Right lobe of liver (tissue), 6 donors: ENCODE results near the gene ANKRD11. TPM values are rescaled to one million over a fixed set of nuclear protein-coding genes. Genes with fewer than 3 reads are reported as not detected.

ENCODE experiments used
- ATAC-seq, 4 donors: fragments of 200-7000 bp; cut with Tn5 transposase; one replicate each; pipeline ENCODE4 v1.9.1; 2020; ENCODE audit warnings: mild to moderate bottlenecking in 4 of 4, moderate library complexity in 4 of 4
- DNase-seq, 3 donors: peaks; one replicate each; pipeline ENCODE4 v3.0.0-alpha.2; 2020
- H3K27ac ChIP-seq, 3 donors: fragments of 200-600 bp; one replicate each; pipeline ENCODE4 v1.8.0; 2022
- H3K27me3 ChIP-seq, 2 donors: fragments of 200-600 bp; one replicate each; pipeline ENCODE4 v1.8.0; 2022
- H3K36me3 ChIP-seq, 4 donors: fragments of 200-600 bp; sonication (generic) in 1 of 4; one replicate each; pipeline versions ENCODE4 v1.5.1 to v1.8.0; 2017 to 2022; ENCODE audit warnings: control low read depth in 1 of 4
- H3K4me1 ChIP-seq, 4 donors: fragments of 200-600 bp; sonication (generic) in 1 of 4; one replicate each; pipeline versions ENCODE4 v1.5.1 to v1.8.0; 2017 to 2022; ENCODE audit warnings: control low read depth in 1 of 4
- H3K4me3 ChIP-seq, 3 donors: fragments of 200-600 bp; one replicate each; pipeline ENCODE4 v1.8.0; 2022
- H3K9me3 ChIP-seq, 4 donors: fragments of 200-600 bp; sonication (generic) in 1 of 4; one replicate each; pipeline versions ENCODE4 v1.5.1 to v1.8.0; 2017 to 2022; ENCODE audit warnings: control low read depth in 1 of 4
- POLR2A ChIP-seq: fragments of 450-650 bp; IDR thresholded peaks from one replicate; pipeline ENCODE4 v1.6.1; 2017; ENCODE audit warnings: antibody characterized with exemption, mild to moderate bottlenecking
- WGBS: methylation state at CpG from one replicate; pipeline ENCODE4 v1.1.6; 2018; ENCODE audit warnings: low coverage, low lambda C conversion rate; ENCODE audit not compliant: insufficient coverage; ENCODE audit errors: missing lambda C conversion rate; 5-methylcytosine and 5-hydroxymethylcytosine counted together
- intact Hi-C, 2 donors: fragments of 100-400 bp; cut with DNase I; formaldehyde crosslinking; loops; one replicate each; pipeline versions ENCODE4 v1.11.2 to v1.14.1; 2022
- total RNA-seq, 6 experiments: library from RNA; depleted of rRNA in 2 of 6; stranded (reverse); fragments of >200 nt in 2 of 6; fragmentation: NEBNext Ultra II Directional in 3 of 6; extraction: Animal tissue kit (Norgen Biotek cat#: 25700) in 3 of 6; gene quantifications; one replicate each; pipeline versions ENCODE4 v1.1.0 to v1.2.4, GENCODE V29; 2016 to 2023
- TF ChIP-seq, protein P1 (sequence below), 4 donors: fragments of 200-600 bp in 3 of 4; fragments of 450-650 bp in 1 of 4; IDR thresholded peaks; one replicate each; pipeline versions ENCODE4 v1.5.1 to v1.8.0; 2016 to 2022; ENCODE audit warnings: antibody characterized with exemption in 4 of 4, mild to moderate bottlenecking in 2 of 4
- donor health status: DM: no; HTN: yes; CAD: no.
- donor health status: DM: no; HTN: no; CAD: no.
- donor health status: DM: no; HTN: no; CAD: no.
- donor health status: DM: no; HTN: yes; CAD: no.
- donor health status: DM: no; HTN: yes; CAD: no.

Gene ANKRD11
- total RNA-seq, 6 experiments from 2014 or later = 26.2 to 65.8 (median 41.6) TPM

DNA sequence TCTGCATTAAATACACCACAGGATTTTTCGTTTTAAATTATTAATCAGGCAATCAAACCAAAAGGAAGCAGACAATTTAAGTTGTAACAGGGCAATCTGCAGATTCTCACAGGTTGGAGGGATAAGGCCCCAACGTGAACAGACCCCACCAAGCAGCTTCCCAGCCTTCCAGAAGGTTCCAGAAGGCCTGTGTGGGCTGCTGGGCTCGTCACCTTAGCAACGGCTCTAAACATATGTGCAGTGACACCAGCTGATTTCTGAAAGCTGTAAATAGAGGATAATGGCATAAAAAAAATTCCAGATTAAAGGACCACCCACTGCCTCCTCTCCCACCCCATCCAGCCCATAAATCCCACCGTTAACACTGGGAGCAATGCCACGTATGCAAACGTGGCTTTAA lies 149.1 kb downstream of the ANKRD11 start:
- TF ChIP-seq POLR2A = no peak
- TF ChIP-seq, protein P1, sequence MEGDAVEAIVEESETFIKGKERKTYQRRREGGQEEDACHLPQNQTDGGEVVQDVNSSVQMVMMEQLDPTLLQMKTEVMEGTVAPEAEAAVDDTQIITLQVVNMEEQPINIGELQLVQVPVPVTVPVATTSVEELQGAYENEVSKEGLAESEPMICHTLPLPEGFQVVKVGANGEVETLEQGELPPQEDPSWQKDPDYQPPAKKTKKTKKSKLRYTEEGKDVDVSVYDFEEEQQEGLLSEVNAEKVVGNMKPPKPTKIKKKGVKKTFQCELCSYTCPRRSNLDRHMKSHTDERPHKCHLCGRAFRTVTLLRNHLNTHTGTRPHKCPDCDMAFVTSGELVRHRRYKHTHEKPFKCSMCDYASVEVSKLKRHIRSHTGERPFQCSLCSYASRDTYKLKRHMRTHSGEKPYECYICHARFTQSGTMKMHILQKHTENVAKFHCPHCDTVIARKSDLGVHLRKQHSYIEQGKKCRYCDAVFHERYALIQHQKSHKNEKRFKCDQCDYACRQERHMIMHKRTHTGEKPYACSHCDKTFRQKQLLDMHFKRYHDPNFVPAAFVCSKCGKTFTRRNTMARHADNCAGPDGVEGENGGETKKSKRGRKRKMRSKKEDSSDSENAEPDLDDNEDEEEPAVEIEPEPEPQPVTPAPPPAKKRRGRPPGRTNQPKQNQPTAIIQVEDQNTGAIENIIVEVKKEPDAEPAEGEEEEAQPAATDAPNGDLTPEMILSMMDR (IDR thresholded peaks at IDR 0.05) = no peak
- Histone ChIP-seq H3K4me3 (no peak overlapping the region), H3K4me1 (peaks cover 0 to 49% (median 17%) of the 10 kb centered on the region in 4 donors), H3K27ac (no peak overlapping the region), H3K36me3 (no peaks in the 10 kb centered on the region), H3K9me3 (no peaks in the 10 kb centered on the region), H3K27me3 (no peaks in the 10 kb centered on the region)
- DNase-seq (no peak), ATAC-seq (no peak)
- intact Hi-C loops = no loop called here
- 46% methylated on average over 3 of the region's 7 CpGs for WGBS

DNA sequence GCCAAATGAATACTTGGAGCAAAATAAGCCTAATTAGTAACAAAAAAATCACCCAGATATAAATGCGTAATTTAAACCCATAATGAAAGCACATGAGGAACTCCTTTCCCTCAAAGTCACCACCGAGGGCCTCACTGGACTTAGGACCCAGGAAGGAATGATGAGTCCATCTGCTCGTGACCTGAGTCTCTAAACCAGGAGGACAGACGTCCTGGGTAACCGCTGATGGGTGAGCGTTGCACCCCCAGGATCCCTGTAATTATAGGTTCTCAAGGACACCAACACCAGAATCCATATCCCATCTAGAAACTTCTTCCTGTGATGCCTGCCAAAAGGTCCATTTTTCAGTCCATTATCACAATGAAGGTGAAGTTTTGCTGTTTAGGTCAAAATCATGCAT lies 151.5 kb downstream of the ANKRD11 start:
- H3K27ac ChIP-seq = no peak overlapping the region
- H3K4me3 ChIP-seq = no peak overlapping the region

DNA sequence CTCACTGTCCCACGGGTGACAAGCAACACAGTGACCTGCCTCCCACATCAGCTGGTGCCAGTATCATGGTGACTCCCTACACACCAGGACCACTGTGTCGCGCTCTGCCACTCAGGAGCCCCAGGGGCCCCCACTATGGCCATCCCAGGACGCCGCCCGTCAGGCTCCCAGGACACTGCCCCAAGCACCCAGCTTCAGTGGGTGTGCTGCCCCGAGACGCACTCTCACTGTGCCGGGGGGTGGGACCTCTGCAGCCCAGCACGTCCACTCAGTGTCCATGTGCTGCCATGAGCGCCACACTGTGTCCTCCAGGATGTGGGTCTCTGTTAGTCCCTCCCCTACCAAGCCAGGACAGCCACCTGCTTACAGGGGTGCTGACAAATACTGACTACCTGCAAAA lies 152.4 kb downstream of the ANKRD11 start:
- no peak for TF ChIP-seq POLR2A
- TF ChIP-seq, protein P1 (IDR thresholded peaks at IDR 0.05) = no peak
- no peak overlapping the region for H3K27ac ChIP-seq

More for the DNA sequence above, 151.5 kb downstream of the ANKRD11 start:
- WGBS = 34% methylated on average over 6 of the region's 6 CpGs
- DNase-seq (peak in 2 of 3 donors; percentile 22 to 49), ATAC-seq (peak; percentile 57 to 74 (median 69))
- TF ChIP-seq, protein P1 (IDR thresholded peaks at IDR 0.05) = no peak
- no peak for TF ChIP-seq POLR2A
- Histone ChIP-seq H3K27me3 (no peaks in the 10 kb centered on the region), H3K36me3 (no peaks in the 10 kb centered on the region), H3K9me3 (no peaks in the 10 kb centered on the region), H3K4me1 (peaks cover 0 to 34% (median 12%) of the 10 kb centered on the region in 4 donors)
- intact Hi-C loops = loop anchor here (10.0 kb wide), 2 partner anchors 156 to 176 kb away; partner anchors contain the start of gene ANKRD11 (in 1 of the 2)

DNA sequence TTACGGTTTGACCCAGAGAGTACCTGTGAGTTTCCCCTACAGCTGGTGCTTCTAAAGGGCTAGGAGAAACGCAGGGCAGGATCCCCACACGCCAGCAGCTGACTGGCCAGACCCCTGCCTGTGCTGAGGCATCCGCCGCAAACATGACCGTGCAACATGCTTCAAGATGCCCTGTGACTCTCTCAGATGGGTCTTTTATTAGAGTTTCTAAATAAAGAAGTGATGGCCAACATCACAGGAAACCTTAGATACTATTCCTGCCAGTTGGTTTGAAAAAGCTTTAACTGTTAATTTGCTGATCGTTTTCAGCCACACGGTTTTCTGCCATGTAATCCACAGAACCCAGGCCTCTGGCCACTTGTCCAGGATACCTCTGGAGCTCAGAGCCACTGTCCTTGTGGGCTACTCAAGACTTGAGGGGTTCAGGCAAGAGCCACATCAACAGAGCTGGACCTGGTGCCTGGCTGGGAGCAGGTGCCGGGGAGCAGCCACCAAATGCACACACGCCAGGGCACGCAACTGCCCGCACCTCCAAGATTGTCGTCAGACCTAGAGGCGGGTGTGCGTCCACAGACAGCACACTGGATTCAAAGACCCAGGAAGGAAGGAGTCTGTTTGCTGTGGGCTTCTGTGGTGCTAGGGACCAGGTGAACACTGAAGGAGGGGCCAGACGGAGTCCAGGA lies 154.4 kb downstream of the ANKRD11 start:
- Histone ChIP-seq H3K4me3 (no peak overlapping the region), H3K9me3 (no peaks in the 10 kb centered on the region), H3K36me3 (no peaks in the 10 kb centered on the region), H3K4me1 (peaks cover 0 to 36% (median 13%) of the 10 kb centered on the region in 4 donors), H3K27me3 (no peaks in the 10 kb centered on the region), H3K27ac (no peak overlapping the region)
- intact Hi-C loops = loop anchor here (10.0 kb wide), 2 partner anchors 159 to 179 kb away; partner anchors contain the start of gene ANKRD11 (in 1 of the 2)
- DNase-seq (peak in 1 of 3 donors; percentile 33), ATAC-seq (no peak)
- 33% methylated on average over 1 of the region's 16 CpGs for WGBS
- TF ChIP-seq, protein P1 (IDR thresholded peaks at IDR 0.05) = no peak
- TF ChIP-seq POLR2A = no peak

More for the DNA sequence above, 152.4 kb downstream of the ANKRD11 start:
- DNase-seq (peak in 1 of 3 donors; percentile 31), ATAC-seq (no peak)
- 100% methylated on average over 4 of the region's 11 CpGs for WGBS
- Histone ChIP-seq H3K27me3 (no peaks in the 10 kb centered on the region), H3K9me3 (no peaks in the 10 kb centered on the region), H3K36me3 (no peaks in the 10 kb centered on the region), H3K4me3 (no peak overlapping the region), H3K4me1 (peaks cover 0 to 36% (median 13%) of the 10 kb centered on the region in 4 donors)
- intact Hi-C loops = loop anchor here (10.0 kb wide), 2 partner anchors 157 to 177 kb away; partner anchors contain the start of gene ANKRD11 (in 1 of the 2)
